H1 (cell line): ENCODE results near the gene UTP25. TPM values are rescaled to one million over a fixed set of nuclear protein-coding genes. Genes with fewer than 3 reads are reported as not detected.

ENCODE experiments used
- CTCF ChIA-PET: fragments of 300-600 bp; sonication (Branson Sonifier 250); formaldehyde crosslinking; loops from one replicate; lab custom pipeline; 2021; ENCODE audit not compliant: partially characterized antibody; lab: Charles Lee
- POLR2A ChIA-PET: fragments of 300-600 bp; sonication (Branson Sonifier 250); formaldehyde crosslinking; loops from one replicate; lab custom pipeline; 2021; ENCODE audit warnings: inconsistent platforms; ENCODE audit not compliant: partially characterized antibody; lab: Charles Lee
- DNase-seq, 2 experiments: peaks; one replicate each; pipeline versions ENCODE4 v3.0.0 to v3.0.0-alpha.2; 2010 to 2022; ENCODE audit warnings: low spot score in 2 of 2, low read depth in 1 of 2, mixed read lengths in 1 of 2
- FAIRE-seq: peaks from 2 replicates; lab custom pipeline; 2011; peaks lifted over from hg19 to GRCh38; lab: Jason Lieb, UNC
- H2AFZ ChIP-seq: 2 replicates; pipeline ENCODE4 v1.8.1; 2012; ENCODE audit warnings: low read length, inconsistent platforms
- H2AK5ac ChIP-seq: 2 replicates; pipeline ENCODE4 v1.6.1; 2013; ENCODE audit warnings: low read depth, low read length
- H2BK120ac ChIP-seq: replicated peaks from 2 replicates; pipeline ENCODE3; 2013; ENCODE audit warnings: low read depth, low read length, inconsistent platforms
- H2BK12ac ChIP-seq: 2 replicates; pipeline ENCODE4 v1.6.1; 2013; ENCODE audit warnings: low read depth, low read length
- H2BK15ac ChIP-seq: 2 replicates; pipeline ENCODE4 v1.6.1; 2013; ENCODE audit warnings: low read length
- H2BK20ac ChIP-seq: 2 replicates; pipeline ENCODE4 v1.6.1; 2013; ENCODE audit warnings: low read length
- H2BK5ac ChIP-seq: 2 replicates; pipeline ENCODE4 v1.6.1; 2013; ENCODE audit warnings: low read depth, low read length
- H3K14ac ChIP-seq: 2 replicates; pipeline ENCODE4 v1.6.1; 2013; ENCODE audit warnings: inconsistent platforms; ENCODE audit not compliant: insufficient read length
- H3K18ac ChIP-seq: 2 replicates; pipeline ENCODE4 v1.6.1; 2013; ENCODE audit warnings: low read length; ENCODE audit errors: extremely low read depth
- H3K23ac ChIP-seq: 2 replicates; pipeline ENCODE4 v1.6.1; 2013; ENCODE audit warnings: inconsistent platforms; ENCODE audit not compliant: insufficient read length
- H3K23me2 ChIP-seq: 2 replicates; pipeline ENCODE4 v1.6.1; 2013; ENCODE audit warnings: low read depth, low read length
- H3K27ac ChIP-seq: 2 replicates; pipeline ENCODE4 v1.6.1; 2011; ENCODE audit warnings: low read depth, low read length, inconsistent platforms
- H3K27me3 ChIP-seq, 4 experiments: replicated peaks in 1 of 4; 1 replicate in 1 of 4; 2 replicates in 3 of 4; pipeline versions ENCODE4 v1.6.1 to v1.8.1; 2011 to 2013; ENCODE audit warnings: low read length in 3 of 4, mild to moderate bottlenecking in 3 of 4, inconsistent platforms in 2 of 4, mixed read lengths in 2 of 4, moderate library complexity in 1 of 4; ENCODE audit not compliant: control insufficient read depth in 3 of 4, insufficient read depth in 3 of 4; ENCODE audit errors: extremely low read depth in 1 of 4
- H3K36me3 ChIP-seq, 4 experiments: 2 replicates each; pipeline versions ENCODE4 v1.6.1 to v1.8.1; 2011 to 2013; ENCODE audit warnings: mild to moderate bottlenecking in 4 of 4, low read length in 3 of 4, moderate library complexity in 2 of 4, control low read depth in 1 of 4, inconsistent platforms in 1 of 4; ENCODE audit not compliant: insufficient read depth in 4 of 4, control insufficient read depth in 2 of 4
- H3K4ac ChIP-seq: replicated peaks from 2 replicates; pipeline ENCODE3; 2013; ENCODE audit warnings: low read length, low read depth, mixed read lengths, inconsistent platforms; ENCODE audit not compliant: insufficient read length
- H3K4me1 ChIP-seq, 4 experiments: replicated peaks in 1 of 4; 1 replicate in 1 of 4; 2 replicates in 3 of 4; pipeline versions ENCODE4 v1.6.1 to v1.8.1; 2011 to 2013; ENCODE audit warnings: low read length in 3 of 4, inconsistent platforms in 2 of 4, mixed read lengths in 1 of 4; ENCODE audit not compliant: insufficient read depth in 4 of 4, control insufficient read depth in 3 of 4
- H3K4me2 ChIP-seq, 2 experiments: 2 replicates each; pipeline versions ENCODE4 v1.6.1 to v1.8.1; 2011 to 2013; ENCODE audit warnings: low read depth in 2 of 2, low read length in 2 of 2, control low read depth in 1 of 2, inconsistent platforms in 1 of 2, mild to moderate bottlenecking in 1 of 2; ENCODE audit not compliant: insufficient read depth in 1 of 2
- H3K4me3 ChIP-seq, 4 experiments: fragments of 200-600, 300-600 bp in 1 of 4; sonication (generic), shearing (Covaris generic), sonication (Bioruptor Twin) in 1 of 4; 2 replicates each; pipeline versions ENCODE4 v1.5.1 to v1.8.1; 2011 to 2016; ENCODE audit warnings: low read length in 4 of 4, low read depth in 3 of 4, control low read depth in 2 of 4, inconsistent platforms in 2 of 4, mild to moderate bottlenecking in 2 of 4, mixed read lengths in 1 of 4, moderate library complexity in 1 of 4; ENCODE audit not compliant: insufficient read depth in 2 of 4; ENCODE audit errors: extremely low read depth in 1 of 4
- H3K56ac ChIP-seq: replicated peaks from 2 replicates; pipeline ENCODE3; 2013; ENCODE audit warnings: low read depth, mild to moderate bottlenecking, mixed read lengths, low read length, inconsistent platforms; ENCODE audit not compliant: insufficient read length
- H3K79me1 ChIP-seq: 2 replicates; pipeline ENCODE4 v1.6.1; 2013; ENCODE audit warnings: low read depth, low read length, control low read depth
- H3K79me2 ChIP-seq, 2 experiments: 2 replicates each; pipeline versions ENCODE4 v1.6.1 to v1.8.1; 2012 to 2013; ENCODE audit warnings: low read length in 2 of 2, mild to moderate bottlenecking in 2 of 2, inconsistent platforms in 1 of 2; ENCODE audit not compliant: insufficient read depth in 2 of 2, control insufficient read depth in 1 of 2
- H3K9ac ChIP-seq, 4 experiments: replicated peaks in 1 of 4; 1 replicate in 1 of 4; 2 replicates in 3 of 4; pipeline versions ENCODE4 v1.6.1 to v1.8.1; 2011 to 2013; ENCODE audit warnings: low read depth in 3 of 4, low read length in 3 of 4, control low read depth in 2 of 4, mild to moderate bottlenecking in 2 of 4, moderate library complexity in 2 of 4, inconsistent platforms in 1 of 4; ENCODE audit errors: extremely low read depth in 1 of 4
- H3K9me3 ChIP-seq, 2 experiments: 2 replicates each; pipeline versions ENCODE4 v1.6.1 to v1.8.1; 2012 to 2013; ENCODE audit warnings: mild to moderate bottlenecking in 2 of 2, moderate library complexity in 2 of 2, control low read depth in 1 of 2, inconsistent platforms in 1 of 2, low read depth in 1 of 2, low read length in 1 of 2, mixed read lengths in 1 of 2; ENCODE audit not compliant: insufficient read depth in 2 of 2
- H4K20me1 ChIP-seq, 2 experiments: replicated peaks in 1 of 2; 2 replicates each; pipeline versions ENCODE3 to v1.8.1; 2011 to 2013; ENCODE audit warnings: inconsistent platforms in 2 of 2, low read length in 2 of 2, mild to moderate bottlenecking in 1 of 2; ENCODE audit not compliant: insufficient read depth in 2 of 2, control insufficient read depth in 1 of 2
- H4K5ac ChIP-seq: 2 replicates; pipeline ENCODE4 v1.6.1; 2013; ENCODE audit warnings: low read length, low read depth, mixed read lengths, inconsistent platforms; ENCODE audit not compliant: insufficient read length
- H4K8ac ChIP-seq: 2 replicates; pipeline ENCODE4 v1.8.0; 2013; ENCODE audit warnings: mild to moderate bottlenecking, moderate library complexity, low read length, inconsistent platforms; ENCODE audit not compliant: insufficient read depth; ENCODE audit errors: extremely low read depth
- H4K91ac ChIP-seq: replicated peaks from 2 replicates; pipeline ENCODE3; 2013; ENCODE audit warnings: low read length, mixed read lengths, inconsistent platforms; ENCODE audit not compliant: insufficient read length
- BACH1 ChIP-seq: IDR thresholded peaks from 2 replicates; pipeline ENCODE4 v1.6.1; 2012; ENCODE audit warnings: low read length, improper control_type of control experiment
- CBX5 ChIP-seq: fragments of 300-800, 300-1000 bp; sonication (generic); IDR thresholded peaks from 2 replicates; pipeline ENCODE4 v1.7.1; 2016; ENCODE audit warnings: antibody characterized with exemption, low read length, low read depth
- CBX8 ChIP-seq: fragments of 300-800, 300-1000 bp; sonication (generic); IDR thresholded peaks from 2 replicates; pipeline ENCODE4 v1.7.1; 2016; ENCODE audit warnings: low read depth, low read length, borderline replicate concordance
- EP300 ChIP-seq, 2 experiments: IDR thresholded peaks; 1 replicate in 1 of 2; 2 replicates in 1 of 2; pipeline ENCODE4 v1.6.1; 2011 to 2012; ENCODE audit warnings: low read depth in 2 of 2, low read length in 2 of 2, mild to moderate bottlenecking in 2 of 2, borderline replicate concordance in 1 of 2, inconsistent platforms in 1 of 2, moderate library complexity in 1 of 2
- KDM4A ChIP-seq: IDR thresholded peaks from one replicate; pipeline ENCODE4 v1.7.1; 2012; ENCODE audit warnings: low read depth, mild to moderate bottlenecking, moderate library complexity, low read length, inconsistent platforms; ENCODE audit not compliant: severe bottlenecking
- NANOG ChIP-seq: IDR thresholded peaks from 2 replicates; pipeline ENCODE4 v1.6.1; 2011; ENCODE audit warnings: low read length, low read depth, mild to moderate bottlenecking, inconsistent platforms; ENCODE audit not compliant: insufficient read depth, poor library complexity, severe bottlenecking
- POU5F1 ChIP-seq: IDR thresholded peaks from 2 replicates; pipeline ENCODE4 v1.6.1; 2011; ENCODE audit warnings: low read depth, mild to moderate bottlenecking, low read length, moderate library complexity
- RBBP5 ChIP-seq: IDR thresholded peaks from 2 replicates; pipeline ENCODE4 v1.7.1; 2012; ENCODE audit warnings: low read depth, mild to moderate bottlenecking, inconsistent platforms, low read length, moderate library complexity, borderline replicate concordance
- SP2 ChIP-seq: IDR thresholded peaks from 2 replicates; pipeline ENCODE4 v1.6.1; 2012; ENCODE audit warnings: mild to moderate bottlenecking, low read length, inconsistent platforms
- TBP ChIP-seq: IDR thresholded peaks from 2 replicates; pipeline ENCODE4 v1.6.1; 2011; ENCODE audit warnings: low read depth, low read length, improper control_type of control experiment
- TEAD4 ChIP-seq: IDR thresholded peaks from 2 replicates; pipeline ENCODE4 v1.6.1; 2012; ENCODE audit warnings: low read depth, low read length, inconsistent platforms, mixed read lengths
- USF2 ChIP-seq: IDR thresholded peaks from 2 replicates; pipeline ENCODE4 v1.6.1; 2011; ENCODE audit warnings: low read length, improper control_type of control experiment
- WGBS, 2 experiments: shearing (Covaris generic) in 1 of 2; methylation state at CpG; one replicate each; pipeline versions ENCODE4 v1.1.6 to v1.1.7; 2013 to 2015; ENCODE audit warnings: low lambda C conversion rate in 2 of 2, mixed read lengths in 2 of 2, inconsistent platforms in 1 of 2, low coverage in 1 of 2, missing lambda C conversion rate in 1 of 2; ENCODE audit not compliant: insufficient replicate concordance in 2 of 2, insufficient coverage in 1 of 2, insufficient read length in 1 of 2; ENCODE audit errors: extremely low coverage in 1 of 2, missing lambda C conversion rate in 1 of 2; 5-methylcytosine and 5-hydroxymethylcytosine counted together
- polyA plus RNA-seq, 7 experiments: library from polyadenylated mRNA; depleted of rRNA in 3 of 7; stranded (reverse) in 5 of 7; unstranded in 2 of 7; fragments of >200 nt in 5 of 7; fragments of 200-250 nt in 2 of 7; gene quantifications; 1 replicate in 5 of 7; 2 replicates in 1 of 7; 4 replicates in 1 of 7; pipeline versions ENCODE4 v1.2.1 to v1.2.3, GENCODE V29; 2011 to 2013; ENCODE audit warnings: missing spikeins in 2 of 7, mixed read lengths in 2 of 7
- total RNA-seq: library from RNA; stranded (reverse); fragmentation: NEBNext Ultra II Directional; extraction: Animal tissue kit (Norgen Biotek cat#: 25700); gene quantifications from 2 replicates; pipeline ENCODE4 v1.2.1, GENCODE V29; 2021

UTP25 gene
- total and polyA plus RNA-seq, 2 of the 8 experiments (the other 6 are each of a cell fraction or from before 2014, with no cell fraction given): 4.0 to 7.6 TPM

- Histone ChIP-seq H3K56ac (no peak overlapping the region), H3K79me1 (no peaks in the 10 kb centered on the region), H3K36me3 (no peaks in the 10 kb centered on the region), H2BK5ac (no peak overlapping the region), H2AK5ac (no peak overlapping the region), H3K79me2 (no peaks in the 10 kb centered on the region), H3K4me3 (no peak overlapping the region), H4K8ac (no peak overlapping the region), H2BK20ac (no peak overlapping the region), H4K20me1 (no peaks in the 10 kb centered on the region), H3K27ac (no peak overlapping the region), H3K14ac (no peak overlapping the region), H2BK15ac (no peak overlapping the region), H3K23me2 (no peaks in the 10 kb centered on the region), H2BK12ac (no peak overlapping the region), H3K18ac (no peak overlapping the region), H3K23ac (no peak overlapping the region), H4K91ac (no peak overlapping the region), H3K9me3 (no peaks in the 10 kb centered on the region), H2AFZ (no peak overlapping the region), H3K27me3 (no peaks in the 10 kb centered on the region), H2BK120ac (no peak overlapping the region), H3K4me2 (no peak overlapping the region), H4K5ac (no peak overlapping the region), H3K4me1 (no peaks in the 10 kb centered on the region; a peak in 1 of 7 replicates), H3K9ac (no peak overlapping the region), H3K4ac (no peak overlapping the region)
- ChIA-PET CTCF (interaction anchor here (0.7 to 1.6 kb wide), 7 partner anchors 9 to 114 kb away, joined by 3 to 7 read pairs (median 4); no protein-coding TSS in a partner anchor), POLR2A (no interaction called here)
- FAIRE-seq: no peak
- DNase-seq: no peak
- WGBS, 2 experiments: 91% methylated on average over 12 of the region's 12 CpGs; no CpG with 5 or more reads in 1 of the 2 experiments
- no peak for TF ChIP-seq POU5F1
- TF ChIP-seq NANOG: no peak
- no peak for TF ChIP-seq CBX5
- TF ChIP-seq RBBP5: no peak
- no peak for TF ChIP-seq EP300 (IDR thresholded peaks at IDR 0.05; ENCODE audit: borderline replicate concordance in 1 of 2, low read depth in 2 of 2, low read length in 2 of 2)
- TF ChIP-seq TBP: no peak
- no peak for TF ChIP-seq BACH1
- TF ChIP-seq USF2: no peak
- TF ChIP-seq CBX8: no peak
- TF ChIP-seq SP2: no peak
- TF ChIP-seq KDM4A: no peak
- no peak for TF ChIP-seq TEAD4
These were observed 51.8 kb downstream of the UTP25 start for GRCh38 chr1:209879539-209879938.
